Smooth muscle cell (in vitro differentiated cells): ENCODE results near the gene PPP2R2C. TPM values are rescaled to one million over a fixed set of nuclear protein-coding genes. Genes with fewer than 3 reads are reported as not detected.

ENCODE experiments used
- DNase-seq: peaks from one replicate; lab custom pipeline; 2025; ENCODE audit not compliant: unreplicated experiment; lab: John Stamatoyannopoulos, UW
- H2AFZ ChIP-seq: fragments of 200-600 bp; sonication (generic); 2 replicates; pipeline ENCODE4 v1.6.0; 2016; ENCODE audit warnings: antibody characterized with exemption, low read depth, mild to moderate bottlenecking
- H3F3A ChIP-seq: fragments of 200-600 bp; sonication (generic); 2 replicates; pipeline ENCODE4 v1.6.0; 2017; ENCODE audit warnings: antibody characterized with exemption, low read depth
- H3K27ac ChIP-seq: fragments of 200-600 bp; sonication (generic); 2 replicates; pipeline ENCODE4 v1.5.1; 2016; ENCODE audit warnings: low read depth, mild to moderate bottlenecking
- H3K27me3 ChIP-seq: fragments of 200-600 bp; sonication (generic); 2 replicates; pipeline ENCODE4 v1.6.1; 2016; ENCODE audit warnings: low read depth, mild to moderate bottlenecking
- H3K36me3 ChIP-seq: fragments of 200-600 bp; sonication (generic); 2 replicates; pipeline ENCODE4 v1.5.1; 2016; ENCODE audit warnings: low read depth
- H3K4me1 ChIP-seq: fragments of 200-600 bp; sonication (generic); 2 replicates; pipeline ENCODE4 v1.5.1; 2016; ENCODE audit warnings: low read depth
- H3K4me2 ChIP-seq: fragments of 200-600 bp; sonication (generic); 2 replicates; pipeline ENCODE4 v1.6.0; 2016; ENCODE audit warnings: mild to moderate bottlenecking
- H3K4me3 ChIP-seq: fragments of 200-600 bp; sonication (generic); 2 replicates; pipeline ENCODE4 v1.5.1; 2016; ENCODE audit warnings: mild to moderate bottlenecking
- H3K79me2 ChIP-seq: fragments of 200-600 bp; sonication (generic); 2 replicates; pipeline ENCODE4 v1.6.0; 2016; ENCODE audit warnings: low read depth, mild to moderate bottlenecking
- H3K9ac ChIP-seq: fragments of 200-600 bp; sonication (generic); 2 replicates; pipeline ENCODE4 v1.6.0; 2016; ENCODE audit warnings: low read depth
- H3K9me3 ChIP-seq: fragments of 200-600 bp; sonication (generic); replicated peaks from 2 replicates; pipeline ENCODE4 v1.5.1; 2016; ENCODE audit warnings: low read depth
- H4K20me1 ChIP-seq: fragments of 200-600 bp; sonication (generic); 2 replicates; pipeline ENCODE4 v1.6.0; 2016; ENCODE audit warnings: low read depth
- CTCF ChIP-seq: fragments of 200-600 bp; sonication (generic); IDR thresholded peaks from 2 replicates; pipeline ENCODE4 v1.5.1; 2017; ENCODE audit warnings: borderline replicate concordance, mild to moderate bottlenecking, antibody characterized with exemption; ENCODE audit not compliant: insufficient read depth, poor library complexity, severe bottlenecking
- WGBS: methylation state at CpG from one replicate; pipeline ENCODE4 v1.1.7; 2016; ENCODE audit warnings: low lambda C conversion rate; 5-methylcytosine and 5-hydroxymethylcytosine counted together
- polyA plus RNA-seq: library from polyadenylated mRNA; unstranded; fragments of >200 nt; fragmentation: Nextera tagmentation; extraction: Ambion mirVana; gene quantifications from 2 replicates; pipeline ENCODE4 v1.2.1, GENCODE V29; 2016
- total RNA-seq: library from RNA; depleted of rRNA; stranded (reverse); fragments of >200 nt; gene quantifications from 2 replicates; pipeline ENCODE4 v1.2.3, GENCODE V29; 2014

PPP2R2C gene
- total and polyA plus RNA-seq, 2 experiments from 2014 or later, result 0.54 to 1.8 TPM

- H3K4me2 ChIP-seq, result no peak overlapping the region
- TF ChIP-seq CTCF, result no peak
- H3K36me3 ChIP-seq, result no peaks in the 10 kb centered on the region
- no peaks in the 10 kb centered on the region for H3K9me3 ChIP-seq
- H3K4me1 ChIP-seq, result peaks cover 12% of the 10 kb centered on the region
- no peaks in the 10 kb centered on the region for H4K20me1 ChIP-seq
- no peak overlapping the region for H2AFZ ChIP-seq
- H3F3A ChIP-seq, result no peaks in the 10 kb centered on the region
- H3K4me3 ChIP-seq, result no peak overlapping the region
- no peak for DNase-seq
- 93% methylated on average over 9 of the region's 9 CpGs for WGBS
- peaks cover 15% of the 10 kb centered on the region for H3K27me3 ChIP-seq
- H3K27ac ChIP-seq, result no peak overlapping the region
- H3K9ac ChIP-seq, result no peak overlapping the region
- H3K79me2 ChIP-seq, result no peaks in the 10 kb centered on the region
These were observed 70.6 kb downstream of the PPP2R2C start for GRCh38 chr4:6401797-6402196.

GRCh38 chr4:6396696-6397236, 75.6 kb downstream of the PPP2R2C start:
- Histone ChIP-seq H3K4me3 (no peak overlapping the region), H3F3A (no peaks in the 10 kb centered on the region), H3K36me3 (no peaks in the 10 kb centered on the region), H3K4me1 (no peaks in the 10 kb centered on the region), H3K9me3 (no peaks in the 10 kb centered on the region), H3K4me2 (no peak overlapping the region), H2AFZ (no peak overlapping the region), H3K9ac (no peak overlapping the region), H3K79me2 (no peaks in the 10 kb centered on the region), H4K20me1 (no peaks in the 10 kb centered on the region), H3K27me3 (peaks cover 15% of the 10 kb centered on the region), H3K27ac (no peak overlapping the region)
- WGBS, result 93% methylated on average over 12 of the region's 12 CpGs
- no peak for DNase-seq
- TF ChIP-seq CTCF, result no peak

- Histone ChIP-seq H2AFZ (no peak overlapping the region), H3K4me2 (no peak overlapping the region), H4K20me1 (no peaks in the 10 kb centered on the region), H3K4me1 (no peaks in the 10 kb centered on the region), H3K27me3 (peaks cover 6% of the 10 kb centered on the region), H3K4me3 (no peak overlapping the region), H3K9ac (no peak overlapping the region), H3K27ac (no peak overlapping the region), H3K36me3 (no peaks in the 10 kb centered on the region), H3K79me2 (no peaks in the 10 kb centered on the region), H3F3A (no peaks in the 10 kb centered on the region), H3K9me3 (no peaks in the 10 kb centered on the region)
- no peak for TF ChIP-seq CTCF
- WGBS, result 90% methylated on average over 17 of the region's 17 CpGs
- DNase-seq, result no peak
These were observed 76.8 kb downstream of the PPP2R2C start for GRCh38 chr4:6395466-6396228.
